Panc1 (cell line): Measurements from ENCODE around the gene LMO1. TPM values are rescaled to one million over a fixed set of nuclear protein-coding genes. Genes with fewer than 3 reads are reported as not detected.

Source experiments
- ATAC-seq: fragments of 200-7000 bp; cut with Tn5 transposase; 2 replicates; pipeline ENCODE4 v1.9.1; 2020; ENCODE audit warnings: mild to moderate bottlenecking, moderate library complexity
- BruUV-seq: library from RNA; stranded (reverse); fragments of 400-500 nt; replicated peaks from 2 replicates; lab custom pipeline; 2021; lab: Mats Ljungman, UMichigan
- CTCF ChIA-PET: fragments of 300-600 bp; sonication (Branson Sonifier 250); formaldehyde crosslinking; loops from one replicate; lab custom pipeline; 2022; ENCODE audit warnings: antibody characterized with exemption; lab: Charles Lee
- POLR2A ChIA-PET: fragments of 300-600 bp; sonication (Branson Sonifier 250); formaldehyde crosslinking; loops from one replicate; lab custom pipeline; 2022; ENCODE audit warnings: antibody characterized with exemption; lab: Charles Lee
- DNase-seq: peaks from one replicate; pipeline ENCODE4 v3.0.0-alpha.2; 2010; ENCODE audit warnings: low read depth, low spot score
- H3K27ac ChIP-seq: 2 replicates; pipeline ENCODE4 v1.5.1; 2011; ENCODE audit warnings: mild to moderate bottlenecking, low read length, inconsistent platforms
- H3K27me3 ChIP-seq: fragments of 200-500 bp; sonication (Bioruptor generic); 2 replicates; pipeline ENCODE4 v1.6.0; 2014; ENCODE audit warnings: low read length, inconsistent platforms; ENCODE audit not compliant: control insufficient read depth, insufficient read depth
- H3K36me3 ChIP-seq: fragments of 200-500 bp; sonication (Bioruptor generic); 2 replicates; pipeline ENCODE4 v1.5.1; 2014; ENCODE audit warnings: inconsistent platforms, mild to moderate bottlenecking, low read length, moderate library complexity; ENCODE audit not compliant: control insufficient read depth, insufficient read depth
- H3K4me1 ChIP-seq: 2 replicates; pipeline ENCODE4 v1.5.1; 2011; ENCODE audit warnings: inconsistent platforms, mild to moderate bottlenecking, low read length, moderate library complexity; ENCODE audit not compliant: control insufficient read depth, insufficient read depth
- H3K4me3 ChIP-seq, 2 experiments: 2 replicates each; pipeline ENCODE4 v1.5.1; 2011 to 2012; ENCODE audit warnings: low read depth in 2 of 2, low read length in 2 of 2, mild to moderate bottlenecking in 2 of 2, inconsistent platforms in 1 of 2, moderate library complexity in 1 of 2
- H3K9me3 ChIP-seq: fragments of 200-500 bp; sonication (Bioruptor generic); 2 replicates; pipeline ENCODE4 v1.5.1; 2014; ENCODE audit warnings: low read depth, mild to moderate bottlenecking, inconsistent platforms, low read length, moderate library complexity; ENCODE audit not compliant: control insufficient read depth, insufficient read depth
- POLR2AphosphoS5 ChIP-seq: IDR thresholded peaks from 2 replicates; pipeline ENCODE4 v1.6.1; 2012; ENCODE audit warnings: mild to moderate bottlenecking, low read depth, low read length, moderate library complexity
- SIN3A ChIP-seq: IDR thresholded peaks from 2 replicates; pipeline ENCODE4 v1.6.1; 2012; ENCODE audit warnings: low read depth, mild to moderate bottlenecking, low read length, moderate library complexity, borderline replicate concordance; ENCODE audit not compliant: insufficient read depth
- TCF7L2 ChIP-seq: IDR thresholded peaks from 2 replicates; pipeline ENCODE4 v1.6.1; 2011; ENCODE audit warnings: mild to moderate bottlenecking, low read depth, low read length, inconsistent platforms
- in situ Hi-C: cut with HindIII; loops from 2 replicates; pipeline ENCODE4 v1.10.0; 2016; ENCODE audit warnings: low sequenced_read_pairs, low pct_unique_long_range_greater_than_20kb
- intact Hi-C: fragments of 100-400 bp; cut with micrococcal nuclease; formaldehyde crosslinking; loops from one replicate; pipeline ENCODE4 v1.10.0; 2022; ENCODE audit not compliant: unreplicated experiment
- total RNA-seq: library from RNA; stranded (reverse); gene quantifications from one replicate; pipeline ENCODE4 v1.2.1, GENCODE V29; 2021; ENCODE audit not compliant: unreplicated experiment
- TF ChIP-seq, protein P1 (sequence below), 2 experiments: IDR thresholded peaks; 2 replicates each; pipeline ENCODE4 v1.6.1; 2011 to 2012; ENCODE audit warnings: low read depth in 2 of 2, control low read depth in 1 of 2, low read length in 1 of 2, mild to moderate bottlenecking in 1 of 2, moderate library complexity in 1 of 2; ENCODE audit not compliant: insufficient read depth in 1 of 2
- TF ChIP-seq, protein P2 (sequence below): fragments of 450-650 bp; IDR thresholded peaks from 2 replicates; pipeline ENCODE4 v1.5.1; 2017; ENCODE audit warnings: mild to moderate bottlenecking

LMO1 gene
- total RNA-seq, 1 experiment from 2014 or later, result not detected

DNA sequence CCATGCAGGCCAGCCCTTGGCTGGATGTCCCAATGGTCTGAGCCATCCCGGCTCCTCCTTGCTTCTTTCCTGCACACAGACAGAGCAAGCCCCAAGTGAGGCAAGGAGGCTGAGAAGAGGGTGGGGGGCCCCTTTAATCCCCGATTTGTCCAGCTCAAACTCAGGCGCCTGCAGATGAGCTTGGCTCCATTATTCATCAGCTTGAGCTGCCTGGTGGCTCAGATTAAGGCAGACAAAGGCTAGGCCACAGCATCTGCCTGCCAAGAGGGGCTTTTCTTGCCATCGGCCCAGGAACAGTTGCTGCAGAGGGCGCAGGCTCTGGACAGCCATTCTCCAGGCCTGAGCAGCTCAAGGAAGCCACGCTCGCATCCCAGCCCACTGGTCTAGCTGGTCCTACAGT lies 35.4 kb downstream of the LMO1 start:
- Histone ChIP-seq H3K36me3 (no peaks in the 10 kb centered on the region), H3K27ac (no peak overlapping the region), H3K9me3 (no peaks in the 10 kb centered on the region), H3K27me3 (no peaks in the 10 kb centered on the region), H3K4me3 (no peak overlapping the region), H3K4me1 (no peaks in the 10 kb centered on the region)
- intact Hi-C loops, result loop anchor here (10.0 kb wide), 1 partner anchor 87 kb away; no protein-coding TSS in a partner anchor
- ChIA-PET POLR2A (interaction anchor here (0.6 kb wide), 1 partner anchor 20 kb away, joined by 4 read pairs; no protein-coding TSS in a partner anchor), CTCF (interaction anchor here (0.6 to 0.7 kb wide), 3 partner anchors 35 to 571 kb away, joined by 3 to 10 read pairs (median 3); partner anchors contain the start of gene LMO1)
- DNase-seq, result no peak
- TF ChIP-seq, protein P1, sequence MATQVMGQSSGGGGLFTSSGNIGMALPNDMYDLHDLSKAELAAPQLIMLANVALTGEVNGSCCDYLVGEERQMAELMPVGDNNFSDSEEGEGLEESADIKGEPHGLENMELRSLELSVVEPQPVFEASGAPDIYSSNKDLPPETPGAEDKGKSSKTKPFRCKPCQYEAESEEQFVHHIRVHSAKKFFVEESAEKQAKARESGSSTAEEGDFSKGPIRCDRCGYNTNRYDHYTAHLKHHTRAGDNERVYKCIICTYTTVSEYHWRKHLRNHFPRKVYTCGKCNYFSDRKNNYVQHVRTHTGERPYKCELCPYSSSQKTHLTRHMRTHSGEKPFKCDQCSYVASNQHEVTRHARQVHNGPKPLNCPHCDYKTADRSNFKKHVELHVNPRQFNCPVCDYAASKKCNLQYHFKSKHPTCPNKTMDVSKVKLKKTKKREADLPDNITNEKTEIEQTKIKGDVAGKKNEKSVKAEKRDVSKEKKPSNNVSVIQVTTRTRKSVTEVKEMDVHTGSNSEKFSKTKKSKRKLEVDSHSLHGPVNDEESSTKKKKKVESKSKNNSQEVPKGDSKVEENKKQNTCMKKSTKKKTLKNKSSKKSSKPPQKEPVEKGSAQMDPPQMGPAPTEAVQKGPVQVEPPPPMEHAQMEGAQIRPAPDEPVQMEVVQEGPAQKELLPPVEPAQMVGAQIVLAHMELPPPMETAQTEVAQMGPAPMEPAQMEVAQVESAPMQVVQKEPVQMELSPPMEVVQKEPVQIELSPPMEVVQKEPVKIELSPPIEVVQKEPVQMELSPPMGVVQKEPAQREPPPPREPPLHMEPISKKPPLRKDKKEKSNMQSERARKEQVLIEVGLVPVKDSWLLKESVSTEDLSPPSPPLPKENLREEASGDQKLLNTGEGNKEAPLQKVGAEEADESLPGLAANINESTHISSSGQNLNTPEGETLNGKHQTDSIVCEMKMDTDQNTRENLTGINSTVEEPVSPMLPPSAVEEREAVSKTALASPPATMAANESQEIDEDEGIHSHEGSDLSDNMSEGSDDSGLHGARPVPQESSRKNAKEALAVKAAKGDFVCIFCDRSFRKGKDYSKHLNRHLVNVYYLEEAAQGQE (IDR thresholded peaks at IDR 0.05; ENCODE audit: insufficient read depth in 1 of 2, low read depth in 2 of 2, low read length in 1 of 2), result no peak
- no peak for ATAC-seq
- no TSS peak for BruUV-seq
- in situ Hi-C loops, result no loop called here

DNA sequence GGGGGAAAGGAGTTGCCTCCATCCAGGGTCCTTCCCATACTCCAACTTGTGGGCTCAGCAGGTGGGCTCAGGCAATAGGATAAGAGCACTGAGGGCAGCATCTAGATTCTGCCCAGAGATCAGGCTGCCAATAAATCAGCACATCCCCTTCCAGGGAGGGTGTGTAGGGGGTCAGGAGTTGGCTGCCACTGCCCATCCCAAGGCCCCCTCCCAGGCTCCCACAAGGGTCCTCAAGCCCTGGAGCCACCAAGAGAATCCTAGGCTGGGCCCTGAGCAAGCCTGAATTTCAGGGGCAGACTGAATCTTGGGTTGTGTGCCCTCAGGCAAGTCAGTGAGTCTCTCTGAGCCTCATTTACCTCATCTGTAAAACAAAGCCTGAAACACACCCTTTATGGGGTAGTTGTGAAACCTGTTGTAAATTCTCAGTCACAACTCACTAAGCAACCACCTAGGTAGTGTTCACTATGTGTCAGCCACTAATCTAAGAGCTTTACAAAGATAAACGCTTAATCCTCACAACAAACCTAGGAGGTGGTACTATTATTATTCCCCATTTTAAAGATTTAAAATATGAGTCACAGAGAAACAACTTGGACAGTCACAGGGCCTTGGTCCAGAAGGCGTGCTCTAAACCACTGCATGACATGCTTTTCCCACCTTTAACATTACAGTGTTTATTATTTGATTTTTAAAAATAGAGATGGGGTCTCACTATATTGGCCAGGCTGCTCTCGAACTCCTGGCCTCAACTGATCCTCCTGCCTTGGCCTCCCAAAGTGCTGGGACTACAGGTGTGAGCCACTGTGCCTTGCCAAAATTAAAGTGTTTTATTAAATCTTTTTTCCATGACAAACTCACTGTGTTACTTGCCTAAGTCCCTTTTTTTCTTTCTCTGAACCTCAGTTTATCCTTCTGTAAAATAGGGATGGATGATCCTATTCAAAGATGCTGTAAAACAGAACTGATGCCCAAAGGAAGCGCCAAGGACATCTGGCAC lies 36.2 kb downstream of the LMO1 start:
- H3K9me3 ChIP-seq, result no peaks in the 10 kb centered on the region
- no peak overlapping the region for H3K4me3 ChIP-seq
- BruUV-seq, result no TSS peak
- H3K36me3 ChIP-seq, result no peaks in the 10 kb centered on the region
- DNase-seq, result no peak
- CTCF ChIA-PET, result interaction anchor here (0.6 to 0.7 kb wide), 4 partner anchors 36 to 570 kb away, joined by 3 to 10 read pairs (median 4); partner anchors contain the start of gene LMO1
- ATAC-seq, result no peak
- in situ Hi-C loops, result no loop called here
- intact Hi-C loops, result loop anchor here (10.0 kb wide), 1 partner anchor 87 kb away; no protein-coding TSS in a partner anchor
- H3K27me3 ChIP-seq, result no peaks in the 10 kb centered on the region
- H3K4me1 ChIP-seq, result no peaks in the 10 kb centered on the region
- TF ChIP-seq, protein P2, sequence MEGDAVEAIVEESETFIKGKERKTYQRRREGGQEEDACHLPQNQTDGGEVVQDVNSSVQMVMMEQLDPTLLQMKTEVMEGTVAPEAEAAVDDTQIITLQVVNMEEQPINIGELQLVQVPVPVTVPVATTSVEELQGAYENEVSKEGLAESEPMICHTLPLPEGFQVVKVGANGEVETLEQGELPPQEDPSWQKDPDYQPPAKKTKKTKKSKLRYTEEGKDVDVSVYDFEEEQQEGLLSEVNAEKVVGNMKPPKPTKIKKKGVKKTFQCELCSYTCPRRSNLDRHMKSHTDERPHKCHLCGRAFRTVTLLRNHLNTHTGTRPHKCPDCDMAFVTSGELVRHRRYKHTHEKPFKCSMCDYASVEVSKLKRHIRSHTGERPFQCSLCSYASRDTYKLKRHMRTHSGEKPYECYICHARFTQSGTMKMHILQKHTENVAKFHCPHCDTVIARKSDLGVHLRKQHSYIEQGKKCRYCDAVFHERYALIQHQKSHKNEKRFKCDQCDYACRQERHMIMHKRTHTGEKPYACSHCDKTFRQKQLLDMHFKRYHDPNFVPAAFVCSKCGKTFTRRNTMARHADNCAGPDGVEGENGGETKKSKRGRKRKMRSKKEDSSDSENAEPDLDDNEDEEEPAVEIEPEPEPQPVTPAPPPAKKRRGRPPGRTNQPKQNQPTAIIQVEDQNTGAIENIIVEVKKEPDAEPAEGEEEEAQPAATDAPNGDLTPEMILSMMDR, result no peak
- TF ChIP-seq POLR2AphosphoS5 (no peak), SIN3A (no peak), TCF7L2 (no peak)
- POLR2A ChIA-PET, result no interaction called here
- no peak overlapping the region for H3K27ac ChIP-seq
